ENCODE measurements around the gene FAM236A.
"Not testable (repeated sequence)": the region's sequence is repeated elsewhere in the genome, so short reads cannot be mapped to it uniquely, and the experiment has no call there.

FAM236A gene

GRCh38 chrX:72937906-72938305 is at the start of gene FAM236A:
TSS of gene FAM236A (plus strand) at chrX:72938206. CDS start at chrX:72938263, 57 bp downstream.
- H3K36me3 ChIP-seq (ENCODE audit: control insufficient read depth in 2 of 2, insufficient read depth in 2 of 2, low read length in 2 of 2); H3K4me1 ChIP-seq (ENCODE audit: control insufficient read depth in 2 of 2, insufficient read depth in 2 of 2, low read length in 2 of 2); H3K27ac ChIP-seq (ENCODE audit: low read depth in 2 of 2, low read length in 2 of 2); H3K27me3 ChIP-seq (ENCODE audit: control insufficient read depth in 2 of 2, insufficient read depth in 2 of 2, low read length in 2 of 2); H3K9me3 ChIP-seq (ENCODE audit: control insufficient read depth in 2 of 2, low read length in 2 of 2); H3K9ac ChIP-seq (ENCODE audit: low read depth in 1 of 2, low read length in 2 of 2); H3K4me3 ChIP-seq (ENCODE audit: low read length in 2 of 2): not testable (repeated sequence)

DNA sequence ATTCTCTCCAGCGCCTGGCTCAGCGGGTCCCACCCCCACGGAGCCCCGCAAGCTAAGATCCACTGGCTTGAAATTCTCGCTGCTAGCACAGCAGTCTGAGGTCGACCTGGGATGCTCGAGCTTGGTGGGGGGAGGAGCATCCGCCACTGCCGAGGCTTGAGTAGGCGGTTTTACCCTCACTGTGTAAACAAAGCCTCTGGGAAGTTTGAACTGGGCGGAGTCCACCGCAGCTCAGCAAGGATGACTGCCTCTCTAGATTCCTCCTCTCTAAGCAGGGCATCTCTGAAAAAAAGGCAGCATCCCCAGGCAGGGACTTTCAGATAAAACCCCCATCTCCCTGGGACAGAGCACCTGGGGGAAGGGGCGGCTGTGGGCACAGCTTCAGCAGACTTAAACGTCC is 48.3 kb upstream of the FAM236A start:
- not testable (repeated sequence) for H3K27ac ChIP-seq (ENCODE audit: low read depth in 2 of 2, low read length in 2 of 2); H3K36me3 ChIP-seq (ENCODE audit: control insufficient read depth in 2 of 2, insufficient read depth in 2 of 2, low read length in 2 of 2); H3K27me3 ChIP-seq (ENCODE audit: control insufficient read depth in 2 of 2, insufficient read depth in 2 of 2, low read length in 2 of 2); H3K9ac ChIP-seq (ENCODE audit: low read depth in 1 of 2, low read length in 2 of 2); H3K4me1 ChIP-seq (ENCODE audit: control insufficient read depth in 2 of 2, insufficient read depth in 2 of 2, low read length in 2 of 2); H3K9me3 ChIP-seq (ENCODE audit: control insufficient read depth in 2 of 2, low read length in 2 of 2); H3K4me3 ChIP-seq (ENCODE audit: low read length in 2 of 2)

DNA sequence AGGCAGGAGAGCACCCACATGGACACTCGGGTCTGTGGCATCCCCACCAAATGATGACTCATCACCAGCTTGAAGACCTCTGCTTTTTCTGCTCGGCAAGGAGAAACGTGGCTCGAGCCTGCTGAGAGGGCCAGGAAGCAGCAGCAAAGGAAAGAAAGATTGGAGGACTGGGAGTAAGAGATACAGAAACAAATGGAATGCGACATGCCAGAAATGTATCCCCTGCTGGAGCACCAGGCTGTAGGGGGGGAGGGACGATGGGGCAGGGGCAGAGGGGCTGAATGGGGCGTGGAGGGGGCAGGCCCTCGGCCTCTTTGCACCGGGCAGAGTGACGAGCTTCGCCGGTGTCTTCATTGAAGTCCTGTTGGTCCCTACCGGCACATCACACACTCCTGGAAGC is 25.7 kb upstream of the FAM236A start, which contains the start of gene FAM236C:
TSS of gene FAM236C (plus strand) at position 301 of the 400 bp plus-strand sequence. CDS start 100 bp downstream, outside the sequence.
- not testable (repeated sequence) for H3K9ac ChIP-seq (ENCODE audit: low read depth in 1 of 2, low read length in 2 of 2); H3K4me1 ChIP-seq (ENCODE audit: control insufficient read depth in 2 of 2, insufficient read depth in 2 of 2, low read length in 2 of 2); H3K27me3 ChIP-seq (ENCODE audit: control insufficient read depth in 2 of 2, insufficient read depth in 2 of 2, low read length in 2 of 2); H3K9me3 ChIP-seq (ENCODE audit: control insufficient read depth in 2 of 2, low read length in 2 of 2); H3K4me3 ChIP-seq (ENCODE audit: low read length in 2 of 2); H3K27ac ChIP-seq (ENCODE audit: low read depth in 2 of 2, low read length in 2 of 2); H3K36me3 ChIP-seq (ENCODE audit: control insufficient read depth in 2 of 2, insufficient read depth in 2 of 2, low read length in 2 of 2)

DNA sequence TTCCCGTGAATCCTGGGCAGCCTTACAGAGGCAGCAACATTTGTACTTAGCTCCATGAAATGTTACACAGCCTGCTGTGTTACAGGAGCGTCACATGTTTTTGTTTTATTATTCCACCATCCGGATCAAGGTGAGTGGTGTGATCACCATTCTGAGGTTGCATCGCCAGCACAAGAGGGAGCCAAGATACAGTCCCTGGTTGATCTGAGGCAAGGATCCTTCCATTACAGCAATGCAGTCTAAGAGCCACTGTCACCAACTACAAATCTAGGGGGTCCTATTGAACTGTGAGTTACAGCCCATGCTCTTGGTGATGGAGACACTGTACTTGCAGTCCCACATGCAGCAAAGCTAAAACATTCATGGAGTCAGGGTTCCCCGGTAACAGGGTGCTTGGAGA is 21.9 kb upstream of the FAM236A start:
- not testable (repeated sequence) for H3K9ac ChIP-seq (ENCODE audit: low read depth in 1 of 2, low read length in 2 of 2); H3K4me3 ChIP-seq (ENCODE audit: low read length in 2 of 2)

DNA sequence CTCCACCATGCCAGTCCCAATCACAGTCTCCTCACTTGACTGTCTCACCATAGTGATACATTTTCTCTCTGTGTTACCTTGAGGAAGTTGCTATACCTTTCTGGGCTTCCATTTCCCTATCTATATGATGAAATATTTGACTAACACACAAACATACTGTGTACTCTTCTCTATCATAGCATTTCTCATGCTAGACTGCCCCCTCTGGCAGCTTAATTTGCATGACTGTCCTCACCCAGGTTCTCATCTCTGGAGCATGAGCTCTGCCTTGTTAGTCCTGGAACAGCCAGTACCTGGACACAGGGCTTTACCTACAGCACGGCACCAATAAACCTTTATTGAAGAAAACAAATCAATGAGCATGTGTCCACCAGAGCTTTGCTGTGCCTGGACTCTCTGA is 5.7 kb upstream of the FAM236A start:
- H3K27ac ChIP-seq (ENCODE audit: low read depth in 2 of 2, low read length in 2 of 2); H3K36me3 ChIP-seq (ENCODE audit: control insufficient read depth in 2 of 2, insufficient read depth in 2 of 2, low read length in 2 of 2); H3K27me3 ChIP-seq (ENCODE audit: control insufficient read depth in 2 of 2, insufficient read depth in 2 of 2, low read length in 2 of 2); H3K4me3 ChIP-seq (ENCODE audit: low read length in 2 of 2); H3K9me3 ChIP-seq (ENCODE audit: control insufficient read depth in 2 of 2, low read length in 2 of 2); H3K4me1 ChIP-seq (ENCODE audit: control insufficient read depth in 2 of 2, insufficient read depth in 2 of 2, low read length in 2 of 2); H3K9ac ChIP-seq (ENCODE audit: low read depth in 1 of 2, low read length in 2 of 2): not testable (repeated sequence)

More for the DNA sequence above, 21.9 kb upstream of the FAM236A start:
- not testable (repeated sequence) for H3K36me3 ChIP-seq (ENCODE audit: control insufficient read depth in 2 of 2, insufficient read depth in 2 of 2, low read length in 2 of 2); H3K4me1 ChIP-seq (ENCODE audit: control insufficient read depth in 2 of 2, insufficient read depth in 2 of 2, low read length in 2 of 2); H3K27ac ChIP-seq (ENCODE audit: low read depth in 2 of 2, low read length in 2 of 2); H3K9me3 ChIP-seq (ENCODE audit: control insufficient read depth in 2 of 2, low read length in 2 of 2); H3K27me3 ChIP-seq (ENCODE audit: control insufficient read depth in 2 of 2, insufficient read depth in 2 of 2, low read length in 2 of 2)

GRCh38 chrX:72936455-72936854 is 1.6 kb upstream of the FAM236A start:
- not testable (repeated sequence) for H3K9ac ChIP-seq (ENCODE audit: low read depth in 1 of 2, low read length in 2 of 2); H3K27ac ChIP-seq (ENCODE audit: low read depth in 2 of 2, low read length in 2 of 2); H3K27me3 ChIP-seq (ENCODE audit: control insufficient read depth in 2 of 2, insufficient read depth in 2 of 2, low read length in 2 of 2); H3K36me3 ChIP-seq (ENCODE audit: control insufficient read depth in 2 of 2, insufficient read depth in 2 of 2, low read length in 2 of 2); H3K4me1 ChIP-seq (ENCODE audit: control insufficient read depth in 2 of 2, insufficient read depth in 2 of 2, low read length in 2 of 2); H3K4me3 ChIP-seq (ENCODE audit: low read length in 2 of 2); H3K9me3 ChIP-seq (ENCODE audit: control insufficient read depth in 2 of 2, low read length in 2 of 2)

DNA sequence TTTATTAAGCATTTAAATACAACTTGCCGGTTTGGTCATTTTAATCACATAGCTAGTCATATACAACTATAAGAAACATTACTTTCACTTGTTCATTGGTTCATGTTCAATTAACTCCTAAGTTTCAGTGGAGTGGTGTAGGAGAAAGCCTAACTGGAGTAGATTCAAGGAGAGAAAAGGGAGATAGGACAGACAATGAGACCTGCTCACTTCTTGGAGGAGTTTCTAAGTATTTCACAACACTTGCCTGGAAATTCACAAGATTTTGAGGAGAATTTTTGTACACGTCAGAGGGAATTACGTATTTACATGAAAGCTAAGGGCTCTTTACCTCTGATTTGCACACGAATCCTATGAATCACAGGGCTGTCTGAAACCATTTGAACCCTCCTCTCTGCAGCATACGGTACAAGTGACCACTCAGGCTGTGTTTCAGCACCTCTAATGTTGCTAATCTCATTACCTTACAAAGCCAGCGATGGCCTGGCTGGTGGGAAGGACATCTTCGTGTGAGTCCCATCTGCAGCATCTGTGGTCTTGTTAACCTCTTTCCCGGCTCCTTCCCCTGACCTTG is 1.0 kb upstream of the FAM236A start:
- H3K9me3 ChIP-seq (ENCODE audit: control insufficient read depth in 2 of 2, low read length in 2 of 2); H3K9ac ChIP-seq (ENCODE audit: low read depth in 1 of 2, low read length in 2 of 2); H3K4me1 ChIP-seq (ENCODE audit: control insufficient read depth in 2 of 2, insufficient read depth in 2 of 2, low read length in 2 of 2); H3K4me3 ChIP-seq (ENCODE audit: low read length in 2 of 2); H3K27ac ChIP-seq (ENCODE audit: low read depth in 2 of 2, low read length in 2 of 2); H3K36me3 ChIP-seq (ENCODE audit: control insufficient read depth in 2 of 2, insufficient read depth in 2 of 2, low read length in 2 of 2); H3K27me3 ChIP-seq (ENCODE audit: control insufficient read depth in 2 of 2, insufficient read depth in 2 of 2, low read length in 2 of 2): not testable (repeated sequence)

DNA sequence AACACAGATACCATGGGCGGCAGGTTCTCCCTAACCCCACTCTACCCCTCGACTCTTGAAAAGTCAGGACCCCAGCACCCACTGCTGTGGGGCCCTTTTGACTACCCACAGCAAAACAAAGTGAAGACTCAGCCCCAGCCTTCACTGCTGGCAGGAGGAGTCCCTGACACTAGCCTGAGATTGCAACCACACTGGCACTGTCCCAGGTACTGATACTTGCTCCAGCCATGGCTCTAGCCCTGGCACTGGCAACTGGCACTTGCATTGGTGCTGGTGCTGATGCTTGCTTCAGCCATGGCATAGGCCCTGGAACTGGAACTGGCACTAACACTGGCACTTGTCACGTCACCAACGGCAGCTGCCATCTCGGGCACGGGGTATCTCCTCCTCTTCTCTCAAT is 4.3 kb downstream of the FAM236A start:
- not testable (repeated sequence) for H3K27me3 ChIP-seq (ENCODE audit: control insufficient read depth in 2 of 2, insufficient read depth in 2 of 2, low read length in 2 of 2); H3K9ac ChIP-seq (ENCODE audit: low read depth in 1 of 2, low read length in 2 of 2); H3K27ac ChIP-seq (ENCODE audit: low read depth in 2 of 2, low read length in 2 of 2); H3K4me1 ChIP-seq (ENCODE audit: control insufficient read depth in 2 of 2, insufficient read depth in 2 of 2, low read length in 2 of 2); H3K9me3 ChIP-seq (ENCODE audit: control insufficient read depth in 2 of 2, low read length in 2 of 2); H3K4me3 ChIP-seq (ENCODE audit: low read length in 2 of 2); H3K36me3 ChIP-seq (ENCODE audit: control insufficient read depth in 2 of 2, insufficient read depth in 2 of 2, low read length in 2 of 2)

GRCh38 chrX:72943035-72943818 is 5.2 kb downstream of the FAM236A start:
- H3K4me3 ChIP-seq (ENCODE audit: low read length in 2 of 2); H3K27ac ChIP-seq (ENCODE audit: low read depth in 2 of 2, low read length in 2 of 2); H3K9me3 ChIP-seq (ENCODE audit: control insufficient read depth in 2 of 2, low read length in 2 of 2); H3K4me1 ChIP-seq (ENCODE audit: control insufficient read depth in 2 of 2, insufficient read depth in 2 of 2, low read length in 2 of 2); H3K27me3 ChIP-seq (ENCODE audit: control insufficient read depth in 2 of 2, insufficient read depth in 2 of 2, low read length in 2 of 2); H3K36me3 ChIP-seq (ENCODE audit: control insufficient read depth in 2 of 2, insufficient read depth in 2 of 2, low read length in 2 of 2); H3K9ac ChIP-seq (ENCODE audit: low read depth in 1 of 2, low read length in 2 of 2): not testable (repeated sequence)

DNA sequence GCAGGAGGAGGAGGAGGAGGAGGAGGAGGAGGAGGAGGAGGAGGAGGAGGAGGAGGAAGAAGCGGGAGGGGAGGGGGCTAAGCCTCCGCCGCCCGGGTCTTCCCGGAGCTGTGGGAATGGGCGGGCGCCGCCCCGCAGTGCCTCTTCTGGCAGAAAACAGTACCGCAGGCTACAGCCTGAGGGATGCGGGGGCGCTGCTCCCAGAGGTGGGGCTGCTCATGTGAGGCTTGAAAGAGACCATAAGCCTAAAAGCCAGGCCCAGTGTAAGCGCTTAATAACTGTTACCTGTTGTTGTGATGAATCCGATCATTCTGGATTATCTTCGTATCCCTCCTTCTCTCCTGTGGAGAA is 5.8 kb downstream of the FAM236A start, which contains the start of gene DMRTC1:
TSS of gene DMRTC1 (minus strand) at position 19 of the 351 bp plus-strand sequence. CDS start 68,143 bp downstream, outside the sequence.
- H3K4me3 ChIP-seq (ENCODE audit: low read length in 2 of 2): not testable (repeated sequence)

More for the DNA sequence above, 5.8 kb downstream of the FAM236A start, which contains the start of gene DMRTC1:
- not testable (repeated sequence) for H3K36me3 ChIP-seq (ENCODE audit: control insufficient read depth in 2 of 2, insufficient read depth in 2 of 2, low read length in 2 of 2); H3K9me3 ChIP-seq (ENCODE audit: control insufficient read depth in 2 of 2, low read length in 2 of 2); H3K4me1 ChIP-seq (ENCODE audit: control insufficient read depth in 2 of 2, insufficient read depth in 2 of 2, low read length in 2 of 2); H3K27me3 ChIP-seq (ENCODE audit: control insufficient read depth in 2 of 2, insufficient read depth in 2 of 2, low read length in 2 of 2); H3K27ac ChIP-seq (ENCODE audit: low read depth in 2 of 2, low read length in 2 of 2); H3K9ac ChIP-seq (ENCODE audit: low read depth in 1 of 2, low read length in 2 of 2)

Measured in mucosa of rectum (tissue), 2 donors.